GM23338 (cell line): ENCODE measurements around the gene MOGAT1. TPM values are rescaled to one million over a fixed set of nuclear protein-coding genes. Genes with fewer than 3 reads are reported as not detected.

ENCODE experiments used
- ATAC-seq: fragments of 200-7000 bp; cut with Tn5 transposase; 3 replicates; pipeline ENCODE4 v1.9.1; 2020
- DNase-seq: peaks from one replicate; pipeline ENCODE4 v3.0.0-alpha.2; 2015; ENCODE audit warnings: low spot score
- H2AFZ ChIP-seq: fragments of 200-600 bp; sonication (generic); 2 replicates; pipeline ENCODE4 v1.8.0; 2016; ENCODE audit warnings: antibody characterized with exemption, mild to moderate bottlenecking, moderate library complexity
- H3F3A ChIP-seq: fragments of 200-600 bp; sonication (generic); replicated peaks from 2 replicates; pipeline ENCODE4 v1.8.0; 2017; ENCODE audit warnings: antibody characterized with exemption, mixed run types, low read depth
- H3K27ac ChIP-seq: fragments of 200-600 bp; sonication (generic); 2 replicates; pipeline ENCODE4 v1.6.1; 2016; ENCODE audit warnings: low read depth
- H3K27me3 ChIP-seq: fragments of 200-600 bp; sonication (generic); 2 replicates; pipeline ENCODE4 v1.8.0; 2016; ENCODE audit warnings: mild to moderate bottlenecking, mixed run types, moderate library complexity; ENCODE audit not compliant: insufficient read depth
- H3K36me3 ChIP-seq: fragments of 200-600 bp; sonication (generic); 2 replicates; pipeline ENCODE4 v1.8.0; 2016; ENCODE audit warnings: mild to moderate bottlenecking; ENCODE audit not compliant: insufficient read depth
- H3K4me1 ChIP-seq: fragments of 200-600 bp; sonication (generic); 2 replicates; pipeline ENCODE4 v1.8.0; 2016; ENCODE audit warnings: mild to moderate bottlenecking, moderate library complexity; ENCODE audit not compliant: insufficient read depth
- H3K4me2 ChIP-seq: fragments of 200-600 bp; sonication (generic); 2 replicates; pipeline ENCODE4 v1.7.1; 2017; ENCODE audit warnings: mixed run types
- H3K4me3 ChIP-seq: fragments of 200-600 bp; sonication (generic); 2 replicates; pipeline ENCODE4 v1.6.1; 2016; ENCODE audit warnings: mixed run types
- H3K79me2 ChIP-seq: fragments of 200-600 bp; sonication (generic); replicated peaks from 2 replicates; pipeline ENCODE4 v1.8.0; 2017; ENCODE audit warnings: mild to moderate bottlenecking; ENCODE audit not compliant: insufficient read depth
- H3K9me2 ChIP-seq: fragments of 200-600 bp; sonication (generic); 2 replicates; pipeline ENCODE4 v1.8.0; 2017; ENCODE audit not compliant: insufficient read depth
- H4K20me1 ChIP-seq: fragments of 200-600 bp; sonication (generic); replicated peaks from 2 replicates; pipeline ENCODE4 v1.8.0; 2017; ENCODE audit warnings: mild to moderate bottlenecking; ENCODE audit not compliant: insufficient read depth
- H3K27ac Mint-ChIP-seq: 2 replicates; pipeline ENCODE4 v1.8.0; 2020; ENCODE audit warnings: inconsistent platforms, mild to moderate bottlenecking, moderate library complexity, mixed read lengths
- H3K27me3 Mint-ChIP-seq: 3 replicates; pipeline ENCODE4 v1.8.0; 2022; ENCODE audit warnings: low read depth, mild to moderate bottlenecking, moderate library complexity, mixed read lengths, inconsistent platforms; ENCODE audit not compliant: insufficient read depth, poor library complexity
- H3K36me3 Mint-ChIP-seq: 3 replicates; pipeline ENCODE4 v1.8.0; 2021; ENCODE audit warnings: low read depth, mild to moderate bottlenecking, inconsistent platforms, moderate library complexity, mixed read lengths
- H3K4me1 Mint-ChIP-seq: 3 replicates; pipeline ENCODE4 v1.8.0; 2020; ENCODE audit warnings: mild to moderate bottlenecking, inconsistent platforms, mixed read lengths
- H3K4me3 Mint-ChIP-seq: 3 replicates; pipeline ENCODE4 v1.8.0; 2021; ENCODE audit warnings: moderate library complexity, mild to moderate bottlenecking, inconsistent platforms, mixed read lengths
- H3K9me3 Mint-ChIP-seq: 3 replicates; pipeline ENCODE4 v1.8.0; 2020; ENCODE audit warnings: moderate library complexity, mild to moderate bottlenecking, inconsistent platforms, mixed read lengths
- CREB1 ChIP-seq: fragments of 250-450 bp; sonication (Bioruptor Pico); IDR thresholded peaks from 2 replicates; pipeline ENCODE4 v1.5.0; 2020; ENCODE audit warnings: low read depth, mild to moderate bottlenecking, moderate library complexity
- CTCF ChIP-seq, 2 experiments: fragments of 200-600 bp in 1 of 2; sonication (generic) in 1 of 2; conservative IDR thresholded peaks; 2 replicates each; pipeline versions ENCODE4 v1.5.1 to v1.6.1; 2016 to 2017; ENCODE audit warnings: antibody characterized with exemption in 2 of 2, low read depth in 2 of 2, mild to moderate bottlenecking in 2 of 2, moderate library complexity in 1 of 2
- EZH2 ChIP-seq: fragments of 200-600 bp; sonication (generic); IDR thresholded peaks from one replicate; pipeline ENCODE4 v1.8.0; 2017; ENCODE audit warnings: antibody characterized with exemption, mild to moderate bottlenecking, low read depth; ENCODE audit not compliant: unreplicated experiment
- EZH2phosphoT487 ChIP-seq: fragments of 200-600 bp; sonication (generic); IDR thresholded peaks from one replicate; pipeline ENCODE4 v1.8.1; 2018; ENCODE audit warnings: antibody characterized with exemption; ENCODE audit not compliant: unreplicated experiment
- POLR2AphosphoS5 ChIP-seq: IDR thresholded peaks from 2 replicates; pipeline ENCODE4 v1.6.1; 2016; ENCODE audit warnings: antibody characterized with exemption, low read depth
- ZNF331 ChIP-seq: fragments of 250-450 bp; sonication (Bioruptor Pico); IDR thresholded peaks from 2 replicates; pipeline ENCODE4 v1.5.0; 2020; ENCODE audit warnings: low read depth, mild to moderate bottlenecking, moderate library complexity
- polyA plus RNA-seq: library from polyadenylated mRNA; unstranded; fragments of >200 nt; fragmentation: Nextera tagmentation; extraction: Ambion mirVana; gene quantifications from 2 replicates; pipeline ENCODE4 v1.2.1, GENCODE V29; 2016
- total RNA-seq: library from RNA; depleted of rRNA; stranded (reverse); fragments of >200 nt; shearing (Covaris generic); gene quantifications from 2 replicates; pipeline ENCODE4 v1.2.3, GENCODE V29; 2014
- TF ChIP-seq, protein P1 (sequence below): IDR thresholded peaks from 2 replicates; pipeline ENCODE4 v1.6.1; 2016; ENCODE audit warnings: antibody characterized with exemption

Gene MOGAT1
- total and polyA plus RNA-seq, 2 experiments from 2014 or later = 0.86 to 0.94 TPM

DNA sequence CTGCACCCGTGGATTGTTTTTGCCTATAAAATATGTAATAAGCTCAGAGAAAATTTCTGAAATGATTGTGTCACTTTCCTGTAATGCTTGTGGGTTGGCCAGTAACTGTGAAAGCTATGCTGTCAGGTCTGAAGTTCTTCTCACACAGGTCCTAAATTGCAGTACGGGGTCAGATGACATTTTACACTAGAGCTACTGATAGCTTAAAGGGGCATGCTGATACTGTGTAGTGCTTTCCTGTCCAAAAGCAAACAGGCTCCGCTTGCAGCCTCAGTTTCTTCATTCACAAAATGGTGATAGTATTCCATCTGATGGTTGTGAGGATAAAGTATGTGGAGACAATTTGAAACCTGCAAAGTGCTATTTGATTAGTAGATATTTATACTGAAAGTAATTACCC is 8.0 kb upstream of the MOGAT1 start (continued):
- TF ChIP-seq, protein P1, sequence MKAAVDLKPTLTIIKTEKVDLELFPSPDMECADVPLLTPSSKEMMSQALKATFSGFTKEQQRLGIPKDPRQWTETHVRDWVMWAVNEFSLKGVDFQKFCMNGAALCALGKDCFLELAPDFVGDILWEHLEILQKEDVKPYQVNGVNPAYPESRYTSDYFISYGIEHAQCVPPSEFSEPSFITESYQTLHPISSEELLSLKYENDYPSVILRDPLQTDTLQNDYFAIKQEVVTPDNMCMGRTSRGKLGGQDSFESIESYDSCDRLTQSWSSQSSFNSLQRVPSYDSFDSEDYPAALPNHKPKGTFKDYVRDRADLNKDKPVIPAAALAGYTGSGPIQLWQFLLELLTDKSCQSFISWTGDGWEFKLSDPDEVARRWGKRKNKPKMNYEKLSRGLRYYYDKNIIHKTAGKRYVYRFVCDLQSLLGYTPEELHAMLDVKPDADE = no peak

- no peak for DNase-seq
- no peaks in the 10 kb centered on the region for H3K36me3 Mint-ChIP-seq
- peaks cover 25% of the 10 kb centered on the region for H3K27me3 Mint-ChIP-seq
Observed at GRCh38 chr2:222668494-222669154, 2.8 kb upstream of the MOGAT1 start.

More at GRCh38 chr2:222668494-222669154, 2.8 kb upstream of the MOGAT1 start:
- H3K4me1 Mint-ChIP-seq = peaks cover 5% of the 10 kb centered on the region
- Histone ChIP-seq H3K9me2 (no peaks in the 10 kb centered on the region), H3K4me1 (peaks cover 9% of the 10 kb centered on the region; the same call in 1 of the 2 replicates), H3F3A (0 out of 2 replicates have a peak, but pooled peaks cover 3% of the 10 kb centered on the region), H4K20me1 (no peaks in the 10 kb centered on the region), H3K79me2 (no peaks in the 10 kb centered on the region), H3K4me3 (no peak overlapping the region), H2AFZ (no peak overlapping the region), H3K36me3 (no peaks in the 10 kb centered on the region), H3K27ac (no peak overlapping the region), H3K27me3 (peaks cover 39% of the 10 kb centered on the region), H3K4me2 (no peak overlapping the region)
- H3K9me3 Mint-ChIP-seq = no peaks in the 10 kb centered on the region; the same call in 2 of the 3 replicates
- TF ChIP-seq EZH2 = no peak
- TF ChIP-seq, protein P1 = no peak
- no peak for TF ChIP-seq CTCF (conservative IDR thresholded peaks at IDR 0.05; ENCODE audit: low read depth in 2 of 2)
- TF ChIP-seq CREB1 = no peak
- TF ChIP-seq EZH2phosphoT487 = no peak
- no peak for TF ChIP-seq POLR2AphosphoS5
- no peak for TF ChIP-seq ZNF331
- no peak for ATAC-seq
- no peak overlapping the region for H3K4me3 Mint-ChIP-seq
- no peak overlapping the region for H3K27ac Mint-ChIP-seq
